Thyroid gland (tissue), 4 donors: Measurements from ENCODE around the gene EIF6. TPM values are rescaled to one million over a fixed set of nuclear protein-coding genes. Genes with fewer than 3 reads are reported as not detected.

Source experiments
- DNase-seq, 2 donors: peaks; one replicate each; pipeline ENCODE4 v3.0.0-alpha.2; 2019
- H3K27ac ChIP-seq, 3 donors: fragments of 200-600 bp; sonication (generic); 1 replicate in 2 of 3; 2 replicates in 1 of 3; pipeline ENCODE4 v1.5.1; 2016 to 2019; ENCODE audit warnings: mild to moderate bottlenecking in 1 of 3, moderate library complexity in 1 of 3
- H3K27me3 ChIP-seq: fragments of 200-600 bp; sonication (generic); one replicate; pipeline ENCODE4 v1.5.1; 2019
- H3K36me3 ChIP-seq, 2 donors: fragments of 200-600 bp; sonication (generic); one replicate each; pipeline ENCODE4 v1.5.1; 2016 to 2019
- H3K4me1 ChIP-seq, 2 donors: fragments of 200-600 bp; sonication (generic); one replicate each; pipeline ENCODE4 v1.5.1; 2017 to 2019
- H3K4me3 ChIP-seq, 3 donors: fragments of 200-600 bp; sonication (generic); replicated peaks in 1 of 3; 1 replicate in 2 of 3; 2 replicates in 1 of 3; pipeline ENCODE4 v1.5.1; 2016; ENCODE audit warnings: mild to moderate bottlenecking in 1 of 3
- H3K9me3 ChIP-seq: fragments of 200-600 bp; sonication (generic); one replicate; pipeline ENCODE4 v1.5.1; 2017
- POLR2A ChIP-seq, 2 donors: fragments of 450-650 bp; IDR thresholded peaks; one replicate each; pipeline ENCODE4 v1.6.1; 2017; ENCODE audit warnings: antibody characterized with exemption in 2 of 2, mild to moderate bottlenecking in 2 of 2, moderate library complexity in 1 of 2
- WGBS, 2 donors: methylation state at CpG; one replicate each; pipeline ENCODE4 v1.1.5; 2017; 5-methylcytosine and 5-hydroxymethylcytosine counted together
- intact Hi-C: fragments of 100-400 bp; cut with DNase I; formaldehyde crosslinking; loops from one replicate; pipeline ENCODE4 v1.15.1; 2023
- total RNA-seq, 4 donors: library from RNA; depleted of rRNA; stranded (reverse); fragments of >200 nt; gene quantifications; one replicate each; pipeline ENCODE4 v1.2.3, GENCODE V29; 2016
- TF ChIP-seq, protein P1 (sequence below), 6 experiments: fragments of 200-600 bp in 3 of 6; fragments of 450-650 bp in 3 of 6; sonication (generic) in 3 of 6; IDR thresholded peaks; one replicate each; pipeline ENCODE4 v1.5.1; 2016 to 2019; ENCODE audit warnings: antibody characterized with exemption in 6 of 6, mild to moderate bottlenecking in 2 of 6, inconsistent platforms in 1 of 6, moderate library complexity in 1 of 6

Gene EIF6
- total RNA-seq, 4 donors from 2014 or later, result 30.3 to 94.2 (median 65.7) TPM

GRCh38 chr20:35284992-35285805, 627 bp upstream of the EIF6 start:
- TF ChIP-seq, protein P1, sequence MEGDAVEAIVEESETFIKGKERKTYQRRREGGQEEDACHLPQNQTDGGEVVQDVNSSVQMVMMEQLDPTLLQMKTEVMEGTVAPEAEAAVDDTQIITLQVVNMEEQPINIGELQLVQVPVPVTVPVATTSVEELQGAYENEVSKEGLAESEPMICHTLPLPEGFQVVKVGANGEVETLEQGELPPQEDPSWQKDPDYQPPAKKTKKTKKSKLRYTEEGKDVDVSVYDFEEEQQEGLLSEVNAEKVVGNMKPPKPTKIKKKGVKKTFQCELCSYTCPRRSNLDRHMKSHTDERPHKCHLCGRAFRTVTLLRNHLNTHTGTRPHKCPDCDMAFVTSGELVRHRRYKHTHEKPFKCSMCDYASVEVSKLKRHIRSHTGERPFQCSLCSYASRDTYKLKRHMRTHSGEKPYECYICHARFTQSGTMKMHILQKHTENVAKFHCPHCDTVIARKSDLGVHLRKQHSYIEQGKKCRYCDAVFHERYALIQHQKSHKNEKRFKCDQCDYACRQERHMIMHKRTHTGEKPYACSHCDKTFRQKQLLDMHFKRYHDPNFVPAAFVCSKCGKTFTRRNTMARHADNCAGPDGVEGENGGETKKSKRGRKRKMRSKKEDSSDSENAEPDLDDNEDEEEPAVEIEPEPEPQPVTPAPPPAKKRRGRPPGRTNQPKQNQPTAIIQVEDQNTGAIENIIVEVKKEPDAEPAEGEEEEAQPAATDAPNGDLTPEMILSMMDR (IDR thresholded peaks at IDR 0.05), result no peak
- no peak for TF ChIP-seq POLR2A (IDR thresholded peaks at IDR 0.05)
- 40 to 49% methylated on average over 19 of the region's 19 CpGs for WGBS, 2 donors
- no peaks in the 10 kb centered on the region for H3K9me3 ChIP-seq
- peaks cover 8 to 14% of the 10 kb centered on the region in 2 donors for H3K4me1 ChIP-seq
- H3K27me3 ChIP-seq, result no peaks in the 10 kb centered on the region
- DNase-seq, result no peak
- intact Hi-C loops, result no loop called here
- peak overlapping the region; percentile 58 to 86 (median 78) for H3K4me3 ChIP-seq
- H3K36me3 ChIP-seq, result peaks cover 3 to 7% of the 10 kb centered on the region in 2 donors
- peak overlapping the region in 2 of 3 donors; percentile 19 to 68 for H3K27ac ChIP-seq

- H3K9me3 ChIP-seq, result no peaks in the 10 kb centered on the region
- no peak for DNase-seq
- 26 to 38% methylated on average over 13 to 24 of the region's 24 CpGs for WGBS, 2 donors
- H3K27ac ChIP-seq, result peak overlapping the region in 2 of 3 donors; percentile 19 to 68
- H3K27me3 ChIP-seq, result no peaks in the 10 kb centered on the region
- peaks cover 8 to 14% of the 10 kb centered on the region in 2 donors for H3K4me1 ChIP-seq
- peak overlapping the region; percentile 58 to 86 (median 78) for H3K4me3 ChIP-seq
- TF ChIP-seq POLR2A (IDR thresholded peaks at IDR 0.05), result no peak
- TF ChIP-seq, protein P1 (IDR thresholded peaks at IDR 0.05), result no peak
- intact Hi-C loops, result no loop called here
- H3K36me3 ChIP-seq, result peaks cover 16 to 22% of the 10 kb centered on the region in 2 donors
Measured at GRCh38 chr20:35283441-35284266, 918 bp downstream of the EIF6 start.

DNA sequence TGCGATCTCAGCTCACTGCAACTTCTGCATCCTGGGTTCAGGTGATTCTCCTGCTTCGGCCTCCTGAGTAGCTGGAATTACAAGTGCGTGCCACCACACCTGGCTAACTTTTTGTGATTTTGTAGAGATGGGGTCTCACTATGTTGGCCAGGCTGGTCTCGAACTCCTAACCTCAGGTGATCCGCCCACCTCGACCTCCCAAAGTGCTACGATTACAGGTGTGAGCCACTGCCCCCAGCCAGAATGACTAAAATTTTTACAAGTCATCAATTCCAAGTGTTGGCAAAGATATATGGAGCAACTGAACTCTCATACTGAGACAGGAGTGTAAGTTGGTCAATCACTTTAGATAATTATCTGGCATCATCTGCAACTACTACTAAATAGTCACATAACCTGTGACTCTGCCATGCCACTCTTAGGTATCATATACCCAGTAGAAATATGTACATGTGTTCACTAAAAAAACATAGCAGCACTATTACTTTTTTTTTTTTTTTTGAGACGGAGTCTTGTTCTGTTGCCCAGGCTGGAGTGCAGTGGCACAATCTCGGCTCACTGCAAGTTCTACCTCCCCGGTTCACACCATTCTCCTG, 3.0 kb downstream of the EIF6 start:
- DNase-seq, result no peak
- TF ChIP-seq POLR2A (IDR thresholded peaks at IDR 0.05), result no peak
- TF ChIP-seq, protein P1 (IDR thresholded peaks at IDR 0.05), result no peak
- intact Hi-C loops, result no loop called here
- H3K27me3 ChIP-seq, result no peaks in the 10 kb centered on the region
- 96% methylated on average over 10 of the region's 10 CpGs for WGBS, 2 donors
- peaks cover 17 to 21% of the 10 kb centered on the region in 2 donors for H3K4me1 ChIP-seq
- no peak overlapping the region for H3K4me3 ChIP-seq
- H3K36me3 ChIP-seq, result peaks cover 16 to 22% of the 10 kb centered on the region in 2 donors
- H3K27ac ChIP-seq, result no peak overlapping the region
- no peaks in the 10 kb centered on the region for H3K9me3 ChIP-seq

DNA sequence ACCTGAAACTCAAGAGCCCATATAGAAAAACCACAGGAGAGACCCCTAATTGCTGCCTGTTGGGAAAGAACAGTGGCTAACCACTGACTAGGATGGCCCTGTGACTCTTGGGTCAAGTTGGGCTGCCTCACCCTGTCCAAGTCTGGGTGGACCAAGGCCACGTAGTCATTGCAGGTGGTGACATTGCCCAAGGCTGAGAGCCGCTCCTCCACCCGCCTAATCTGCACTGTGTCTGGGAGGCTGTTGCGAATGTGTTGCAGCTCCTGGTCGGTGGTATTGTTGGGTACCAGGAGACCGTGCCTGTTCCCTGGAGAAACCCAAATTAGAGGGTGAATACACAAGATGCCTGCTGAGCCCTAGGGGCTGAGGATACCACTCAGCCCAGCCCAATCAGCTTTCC, 4.0 kb downstream of the EIF6 start:
- WGBS, 2 donors, result 83 to 87% methylated on average over 5 to 6 of the region's 6 CpGs
- no peak overlapping the region for H3K4me3 ChIP-seq

More for the DNA sequence above, 4.0 kb downstream of the EIF6 start:
- Histone ChIP-seq H3K9me3 (no peaks in the 10 kb centered on the region), H3K27ac (no peak overlapping the region), H3K27me3 (no peaks in the 10 kb centered on the region), H3K4me1 (peaks cover 20 to 25% of the 10 kb centered on the region in 2 donors), H3K36me3 (peaks cover 16 to 22% of the 10 kb centered on the region in 2 donors)
- no peak for DNase-seq
- intact Hi-C loops, result no loop called here
- no peak for TF ChIP-seq POLR2A (IDR thresholded peaks at IDR 0.05)
- TF ChIP-seq, protein P1 (IDR thresholded peaks at IDR 0.05), result no peak
